LNCAP (cell line): Measurements from ENCODE around the gene IWS1.

Source experiments
- TF ChIP-seq, protein P1 (sequence below): fragments of 450-650 bp; IDR thresholded peaks from 2 replicates; pipeline ENCODE4 v1.5.1; 2017; ENCODE audit warnings: mild to moderate bottlenecking

IWS1 gene

DNA sequence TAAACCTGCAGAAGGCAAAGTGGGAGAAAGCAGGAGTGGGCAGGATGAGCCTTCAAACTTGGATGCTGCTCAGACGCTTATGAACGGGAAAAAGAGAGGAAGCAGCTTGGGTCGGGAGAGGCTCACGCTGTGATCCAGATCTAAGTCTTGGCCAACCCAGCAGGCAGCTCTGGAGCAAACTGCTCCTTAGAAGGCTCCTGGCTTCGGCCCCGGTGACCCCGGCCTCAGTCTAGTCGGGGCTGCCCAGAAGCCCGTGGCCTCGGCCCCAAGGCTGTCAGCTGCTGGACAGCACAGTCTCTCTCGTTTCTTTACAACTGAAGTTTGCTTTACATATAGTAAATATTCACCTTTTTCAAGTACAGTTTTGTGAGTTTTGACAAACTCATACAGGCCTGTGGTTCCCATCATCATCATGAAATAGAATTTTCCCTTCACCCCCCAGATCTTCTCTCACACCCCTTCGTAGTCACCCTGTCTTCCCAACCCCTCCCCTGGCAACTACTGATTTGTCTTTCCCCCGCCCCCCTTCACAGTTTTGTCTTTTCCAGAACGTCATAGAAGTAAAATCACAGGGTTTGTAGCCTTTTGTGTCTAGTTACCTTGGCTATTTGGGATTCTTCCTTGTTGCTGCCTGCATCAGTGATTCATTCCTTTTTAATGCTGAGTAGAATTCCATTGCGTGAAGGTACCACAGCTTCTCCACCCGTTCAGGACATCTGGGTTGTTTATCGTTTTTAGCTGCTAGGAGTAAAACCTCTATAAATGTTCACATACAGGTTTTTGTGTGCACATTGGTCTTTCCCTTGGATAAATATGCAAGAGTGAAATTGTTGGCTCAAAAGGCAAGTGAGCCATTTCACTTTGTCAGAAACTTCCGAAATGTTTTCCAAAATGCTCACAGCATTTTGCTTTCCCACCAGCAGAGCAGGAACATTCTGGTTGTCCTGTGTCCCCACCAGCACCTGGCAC lies 44.3 kb upstream of the IWS1 start:
- TF ChIP-seq, protein P1, sequence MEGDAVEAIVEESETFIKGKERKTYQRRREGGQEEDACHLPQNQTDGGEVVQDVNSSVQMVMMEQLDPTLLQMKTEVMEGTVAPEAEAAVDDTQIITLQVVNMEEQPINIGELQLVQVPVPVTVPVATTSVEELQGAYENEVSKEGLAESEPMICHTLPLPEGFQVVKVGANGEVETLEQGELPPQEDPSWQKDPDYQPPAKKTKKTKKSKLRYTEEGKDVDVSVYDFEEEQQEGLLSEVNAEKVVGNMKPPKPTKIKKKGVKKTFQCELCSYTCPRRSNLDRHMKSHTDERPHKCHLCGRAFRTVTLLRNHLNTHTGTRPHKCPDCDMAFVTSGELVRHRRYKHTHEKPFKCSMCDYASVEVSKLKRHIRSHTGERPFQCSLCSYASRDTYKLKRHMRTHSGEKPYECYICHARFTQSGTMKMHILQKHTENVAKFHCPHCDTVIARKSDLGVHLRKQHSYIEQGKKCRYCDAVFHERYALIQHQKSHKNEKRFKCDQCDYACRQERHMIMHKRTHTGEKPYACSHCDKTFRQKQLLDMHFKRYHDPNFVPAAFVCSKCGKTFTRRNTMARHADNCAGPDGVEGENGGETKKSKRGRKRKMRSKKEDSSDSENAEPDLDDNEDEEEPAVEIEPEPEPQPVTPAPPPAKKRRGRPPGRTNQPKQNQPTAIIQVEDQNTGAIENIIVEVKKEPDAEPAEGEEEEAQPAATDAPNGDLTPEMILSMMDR, result no peak

DNA sequence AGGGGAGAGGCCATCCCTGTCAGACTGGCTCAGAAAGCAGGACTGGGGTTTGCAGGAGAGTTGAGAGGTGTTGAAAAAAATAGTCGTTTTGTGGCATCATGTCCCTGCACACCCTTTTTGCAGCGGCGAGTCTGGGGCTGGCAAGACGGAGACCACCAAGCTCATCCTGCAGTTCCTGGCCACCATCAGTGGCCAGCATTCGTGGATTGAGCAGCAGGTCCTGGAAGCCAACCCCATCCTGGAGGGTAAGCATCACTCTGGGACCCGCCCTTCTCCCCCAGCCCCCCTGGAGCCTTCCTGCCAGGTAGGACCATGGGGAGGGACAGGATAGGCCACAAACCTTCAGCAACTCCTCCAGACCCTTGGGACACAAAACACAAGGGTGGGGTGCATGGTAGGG lies 43.4 kb upstream of the IWS1 start:
- TF ChIP-seq, protein P1, result no peak

DNA sequence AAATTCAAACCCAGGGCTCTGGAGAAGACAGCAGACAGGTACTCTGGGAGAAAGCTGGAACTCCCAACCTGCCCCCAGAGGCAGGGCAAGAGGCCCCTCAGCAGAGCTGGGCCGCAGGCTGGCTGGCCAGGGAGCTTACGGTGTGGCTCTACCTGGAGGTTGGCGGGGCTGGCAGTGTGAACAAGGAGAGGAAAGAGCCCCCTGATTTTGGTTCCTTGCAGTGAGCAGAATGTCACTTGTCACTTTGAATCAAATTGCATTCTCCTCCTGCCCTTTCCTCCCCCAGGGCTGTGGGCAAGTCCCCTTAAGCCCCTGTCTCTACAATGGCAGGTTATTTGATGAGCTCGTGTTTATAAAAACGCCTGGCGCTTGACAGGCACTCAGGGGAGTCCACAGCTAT lies 41.8 kb upstream of the IWS1 start:
- TF ChIP-seq, protein P1, result no peak

DNA sequence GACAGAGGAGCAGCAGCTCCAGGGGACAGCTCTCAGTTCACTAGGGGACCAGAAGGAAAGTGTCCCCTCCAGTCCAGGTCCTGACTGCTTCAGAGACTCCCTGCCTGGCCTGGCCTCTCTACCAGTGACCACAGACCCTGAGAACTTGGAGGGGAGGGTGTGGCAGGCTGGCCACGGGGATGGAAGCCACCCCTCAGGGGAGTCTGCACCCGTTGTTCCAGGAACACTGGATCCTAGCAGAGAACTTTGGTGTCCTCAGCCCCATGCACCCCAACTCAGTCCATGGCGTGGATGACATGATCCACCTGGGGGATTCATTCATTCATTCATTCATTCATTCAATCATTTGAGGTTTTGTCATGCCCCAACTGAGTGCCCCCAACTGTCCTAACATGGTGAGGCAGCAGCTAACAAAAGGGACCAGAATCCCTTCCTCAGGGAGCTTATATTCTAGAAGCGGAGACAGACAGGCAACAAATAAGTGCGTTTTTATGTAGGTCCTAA lies 41.1 kb upstream of the IWS1 start:
- TF ChIP-seq, protein P1, result no peak

DNA sequence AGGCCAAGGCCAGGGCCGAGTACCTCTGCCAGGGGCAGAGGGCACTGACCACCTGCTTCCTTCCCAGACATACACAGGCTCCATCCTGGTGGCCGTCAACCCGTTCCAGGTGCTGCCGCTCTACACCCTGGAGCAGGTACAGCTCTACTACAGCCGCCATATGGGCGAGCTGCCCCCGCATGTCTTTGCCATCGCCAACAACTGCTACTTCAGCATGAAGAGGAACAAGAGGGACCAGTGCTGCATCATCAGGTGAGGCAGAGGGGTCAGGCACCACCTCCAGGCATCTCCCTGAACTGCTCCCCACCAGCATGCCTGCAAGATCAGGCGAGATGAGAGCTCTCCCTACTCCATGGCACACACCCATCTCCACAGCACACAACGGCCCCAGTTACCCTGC lies 40.3 kb upstream of the IWS1 start:
- TF ChIP-seq, protein P1, result no peak

DNA sequence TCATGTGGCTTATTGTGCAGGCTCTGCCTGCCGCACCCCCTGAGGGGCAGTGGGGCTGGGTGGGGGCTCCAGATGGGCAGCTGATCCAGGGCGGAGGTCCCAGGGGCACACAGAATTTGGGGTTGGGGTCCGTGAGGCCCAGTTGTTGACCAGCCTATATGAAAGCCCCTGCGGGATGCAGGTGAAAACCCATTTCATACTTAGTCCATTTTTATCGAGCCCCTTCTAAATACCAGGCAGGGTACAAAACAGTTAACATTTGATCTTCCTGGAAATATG lies 39.8 kb upstream of the IWS1 start:
- TF ChIP-seq, protein P1, result no peak

DNA sequence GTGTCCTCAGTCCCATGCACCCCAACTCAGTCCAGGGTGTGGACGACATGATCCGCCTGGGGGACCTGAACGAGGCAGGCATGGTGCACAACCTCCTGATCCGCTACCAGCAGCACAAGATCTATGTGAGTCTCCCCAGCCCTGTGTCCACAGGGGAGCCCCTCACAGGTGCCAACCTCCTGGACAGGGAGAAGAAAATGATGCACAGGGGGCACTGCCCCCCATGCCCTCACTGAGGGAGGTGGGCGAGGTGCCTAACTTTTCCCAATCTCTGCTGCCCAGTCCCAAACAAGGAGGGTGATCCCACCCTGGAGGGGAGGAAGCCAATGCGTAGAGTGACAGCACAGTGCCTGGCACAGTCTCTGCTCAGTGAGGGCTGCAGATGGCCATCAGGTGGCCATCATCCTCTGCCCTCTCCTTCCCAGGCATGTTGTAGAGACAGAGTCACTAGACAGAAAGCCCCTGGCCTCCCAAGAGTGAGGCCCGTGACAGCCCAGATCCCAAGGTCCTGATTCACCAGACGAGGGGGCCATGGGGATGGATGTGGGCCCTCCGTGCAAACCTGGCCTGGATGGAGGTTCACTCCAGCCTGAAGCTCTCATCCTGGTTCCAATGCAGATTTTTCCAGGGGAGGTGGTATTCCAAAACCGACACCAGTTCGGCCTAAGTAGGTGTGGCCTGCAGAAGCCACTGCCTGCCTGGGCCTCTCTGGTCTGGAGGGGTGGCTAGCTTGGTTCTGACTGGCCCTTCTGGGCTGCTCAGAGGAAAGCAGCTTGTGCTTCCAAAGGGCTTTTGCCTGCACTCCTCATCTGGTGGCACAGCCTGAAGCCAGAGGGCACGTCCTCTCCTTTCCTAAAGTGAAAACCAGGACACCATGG lies 39.2 kb upstream of the IWS1 start:
- TF ChIP-seq, protein P1, result no peak
